ENCODE results near the gene ZBTB20.

ZBTB20 gene

GRCh38 chr3:115161168-115161834, 14.2 kb upstream of the ZBTB20 start:
- no peak overlapping the region for H3K4me3 ChIP-seq (ENCODE audit: low read depth, low read length)
- no peak for TF ChIP-seq CTCF (IDR thresholded peaks at IDR 0.05; ENCODE audit: low read depth, low read length, missing control alignments)
- no peak for DNase-seq (ENCODE audit: low read depth)

GRCh38 chr3:115160295-115160694, 13.2 kb upstream of the ZBTB20 start:
- H3K4me3 ChIP-seq (ENCODE audit: low read depth, low read length) = no peak overlapping the region
- DNase-seq (ENCODE audit: low read depth) = peak; percentile 31
- no peak for TF ChIP-seq CTCF (IDR thresholded peaks at IDR 0.05; ENCODE audit: low read depth, low read length, missing control alignments)

GRCh38 chr3:115156046-115156654, 9.1 kb upstream of the ZBTB20 start:
- no peak for DNase-seq (ENCODE audit: low read depth)
- TF ChIP-seq CTCF (IDR thresholded peaks at IDR 0.05; ENCODE audit: low read depth, low read length, missing control alignments) = no peak
- H3K4me3 ChIP-seq (ENCODE audit: low read depth, low read length) = no peak overlapping the region

- no peak overlapping the region for H3K4me3 ChIP-seq (ENCODE audit: low read depth, low read length)
- no peak for TF ChIP-seq CTCF (IDR thresholded peaks at IDR 0.05; ENCODE audit: low read depth, low read length, missing control alignments)
- DNase-seq (ENCODE audit: low read depth) = no peak
Measured at GRCh38 chr3:115154611-115155010, 7.5 kb upstream of the ZBTB20 start.

GRCh38 chr3:115151921-115152320, 4.8 kb upstream of the ZBTB20 start:
- H3K4me3 ChIP-seq (ENCODE audit: low read depth, low read length) = no peak overlapping the region
- no peak for DNase-seq (ENCODE audit: low read depth)
- no peak for TF ChIP-seq CTCF (IDR thresholded peaks at IDR 0.05; ENCODE audit: low read depth, low read length, missing control alignments)

- no peak for TF ChIP-seq CTCF (IDR thresholded peaks at IDR 0.05; ENCODE audit: low read depth, low read length, missing control alignments)
- H3K4me3 ChIP-seq (ENCODE audit: low read depth, low read length) = peak overlapping the region; percentile 81
- DNase-seq (ENCODE audit: low read depth) = no peak
Measured at GRCh38 chr3:115148142-115148790, 1.2 kb upstream of the ZBTB20 start.

All from GM12864 (cell line).